ENCODE data around the gene SLCO3A1.
A peak's percentile ranks its signal among the peaks of the same experiment; 100 is the strongest.

SLCO3A1 gene

GRCh38 chr15:91941871-91942658 is 88.6 kb downstream of the SLCO3A1 start:
- Histone ChIP-seq H3K9me3 (no peaks in the 10 kb centered on the region), H3K36me3 (no peaks in the 10 kb centered on the region), H3K27ac (peak overlapping the region; percentile 77), H3K4me3 (ENCODE audit: low read depth in 1 of 2, low read length in 1 of 2) (peak overlapping the region; percentile 46 to 49), H3K27me3 (no peaks in the 10 kb centered on the region), H3K4me1 (ENCODE audit: control insufficient read depth in 1 of 2, insufficient read depth in 1 of 2, low read depth in 1 of 2, low read length in 1 of 2) (peaks cover 54 to 76% of the 10 kb centered on the region in 2 experiments)
- TF ChIP-seq, protein P1, sequence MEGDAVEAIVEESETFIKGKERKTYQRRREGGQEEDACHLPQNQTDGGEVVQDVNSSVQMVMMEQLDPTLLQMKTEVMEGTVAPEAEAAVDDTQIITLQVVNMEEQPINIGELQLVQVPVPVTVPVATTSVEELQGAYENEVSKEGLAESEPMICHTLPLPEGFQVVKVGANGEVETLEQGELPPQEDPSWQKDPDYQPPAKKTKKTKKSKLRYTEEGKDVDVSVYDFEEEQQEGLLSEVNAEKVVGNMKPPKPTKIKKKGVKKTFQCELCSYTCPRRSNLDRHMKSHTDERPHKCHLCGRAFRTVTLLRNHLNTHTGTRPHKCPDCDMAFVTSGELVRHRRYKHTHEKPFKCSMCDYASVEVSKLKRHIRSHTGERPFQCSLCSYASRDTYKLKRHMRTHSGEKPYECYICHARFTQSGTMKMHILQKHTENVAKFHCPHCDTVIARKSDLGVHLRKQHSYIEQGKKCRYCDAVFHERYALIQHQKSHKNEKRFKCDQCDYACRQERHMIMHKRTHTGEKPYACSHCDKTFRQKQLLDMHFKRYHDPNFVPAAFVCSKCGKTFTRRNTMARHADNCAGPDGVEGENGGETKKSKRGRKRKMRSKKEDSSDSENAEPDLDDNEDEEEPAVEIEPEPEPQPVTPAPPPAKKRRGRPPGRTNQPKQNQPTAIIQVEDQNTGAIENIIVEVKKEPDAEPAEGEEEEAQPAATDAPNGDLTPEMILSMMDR (IDR thresholded peaks at IDR 0.05) = no peak

DNA sequence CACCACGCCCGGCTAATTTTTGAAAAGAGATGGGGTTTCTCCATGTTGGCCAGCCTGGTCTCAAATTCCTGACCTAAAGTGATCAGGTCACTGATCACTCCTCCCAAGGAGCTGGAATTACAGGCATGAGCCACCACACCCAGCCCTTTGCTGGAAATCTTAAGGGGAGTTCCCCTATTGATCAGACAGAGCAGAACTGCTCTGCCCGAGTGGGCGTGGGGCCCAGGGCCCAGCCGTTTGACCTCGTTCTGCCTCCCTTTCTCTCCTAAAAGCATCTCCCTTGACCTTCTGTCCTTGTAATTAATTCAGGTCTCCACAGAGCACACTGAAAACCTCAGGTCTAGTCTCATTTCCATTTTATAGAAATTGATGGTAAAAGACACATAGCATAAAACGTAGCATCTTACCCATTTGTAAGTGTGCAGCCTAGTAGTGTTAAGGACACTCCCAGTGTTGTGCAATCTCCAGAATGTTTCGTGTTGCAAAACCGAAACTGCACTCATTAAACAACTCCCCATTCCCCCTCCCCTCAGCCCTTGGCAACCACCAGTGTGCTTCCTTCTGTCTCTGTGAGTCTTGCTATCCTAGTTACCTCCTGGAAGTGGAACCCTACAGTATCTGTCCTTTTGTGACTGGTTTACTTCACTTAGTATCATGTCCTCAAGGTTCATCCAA is 89.3 kb downstream of the SLCO3A1 start:
- TF ChIP-seq, protein P1 (IDR thresholded peaks at IDR 0.05) = no peak
- H3K27ac ChIP-seq = peak overlapping the region; percentile 77
- no peaks in the 10 kb centered on the region for H3K36me3 ChIP-seq
- no peaks in the 10 kb centered on the region for H3K9me3 ChIP-seq
- no peaks in the 10 kb centered on the region for H3K27me3 ChIP-seq
- H3K4me1 ChIP-seq (ENCODE audit: control insufficient read depth in 1 of 2, insufficient read depth in 1 of 2, low read depth in 1 of 2, low read length in 1 of 2) = peaks cover 57 to 76% of the 10 kb centered on the region in 2 experiments
- peak overlapping the region; percentile 46 to 49 for H3K4me3 ChIP-seq (ENCODE audit: low read depth in 1 of 2, low read length in 1 of 2)

- H3K4me1 ChIP-seq (ENCODE audit: control insufficient read depth in 1 of 2, insufficient read depth in 1 of 2, low read depth in 1 of 2, low read length in 1 of 2) = peaks cover 57 to 85% of the 10 kb centered on the region in 2 experiments
- H3K36me3 ChIP-seq = no peaks in the 10 kb centered on the region
- H3K9me3 ChIP-seq = no peaks in the 10 kb centered on the region
- no peaks in the 10 kb centered on the region for H3K27me3 ChIP-seq
- peak overlapping the region; percentile 77 for H3K27ac ChIP-seq
- no peak overlapping the region for H3K4me3 ChIP-seq (ENCODE audit: low read depth in 1 of 2, low read length in 1 of 2)
- TF ChIP-seq, protein P1 (IDR thresholded peaks at IDR 0.05) = no peak
These were observed 90.8 kb downstream of the SLCO3A1 start for GRCh38 chr15:91944331-91944730.

DNA sequence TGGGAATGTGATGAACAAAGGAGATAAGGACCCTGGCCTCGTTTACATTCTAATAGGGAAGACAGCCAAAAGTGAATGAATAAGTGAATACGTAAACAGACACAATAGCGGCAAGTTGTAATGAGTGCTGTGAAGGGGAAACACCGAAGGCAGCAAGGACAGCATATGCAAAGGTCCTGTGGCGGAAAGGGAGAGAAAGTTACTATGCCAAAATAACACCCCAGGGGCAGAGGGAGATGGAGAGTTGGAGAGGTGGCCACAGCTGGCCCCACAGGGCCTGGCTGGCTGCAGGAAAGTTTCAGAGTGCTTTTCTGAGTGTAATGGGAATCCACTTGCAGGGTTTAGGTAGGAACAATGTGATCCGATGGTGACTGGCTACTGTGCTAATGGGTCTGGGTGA is 91.9 kb downstream of the SLCO3A1 start:
- H3K27me3 ChIP-seq = no peaks in the 10 kb centered on the region
- H3K27ac ChIP-seq = peak overlapping the region; percentile 91
- no peak overlapping the region for H3K4me3 ChIP-seq (ENCODE audit: low read depth in 1 of 2, low read length in 1 of 2)
- H3K9me3 ChIP-seq = no peaks in the 10 kb centered on the region
- TF ChIP-seq, protein P1 (IDR thresholded peaks at IDR 0.05) = no peak
- no peaks in the 10 kb centered on the region for H3K36me3 ChIP-seq
- peaks cover 61 to 91% of the 10 kb centered on the region in 2 experiments for H3K4me1 ChIP-seq (ENCODE audit: control insufficient read depth in 1 of 2, insufficient read depth in 1 of 2, low read depth in 1 of 2, low read length in 1 of 2)

- H3K4me1 ChIP-seq (ENCODE audit: control insufficient read depth in 1 of 2, insufficient read depth in 1 of 2, low read depth in 1 of 2, low read length in 1 of 2) = peaks cover 68 to 92% of the 10 kb centered on the region in 2 experiments
- H3K36me3 ChIP-seq = no peaks in the 10 kb centered on the region
- no peaks in the 10 kb centered on the region for H3K27me3 ChIP-seq
- no peaks in the 10 kb centered on the region for H3K9me3 ChIP-seq
- peak overlapping the region; percentile 91 for H3K27ac ChIP-seq
- H3K4me3 ChIP-seq (ENCODE audit: low read depth in 1 of 2, low read length in 1 of 2) = no peak overlapping the region
- TF ChIP-seq, protein P1 (IDR thresholded peaks at IDR 0.05) = no peak
These were observed 92.6 kb downstream of the SLCO3A1 start for GRCh38 chr15:91946075-91946474.
